Central memory CD4-positive, alpha-beta T cell (primary cell): ENCODE data around the gene NUDT21.
"Not testable (repeated sequence)": the region's sequence is repeated elsewhere in the genome, so short reads cannot be mapped to it uniquely, and the experiment has no call there.

Source experiments
- DNase-seq: peaks from one replicate; pipeline ENCODE4 v3.0.0; 2022

NUDT21 gene

DNA sequence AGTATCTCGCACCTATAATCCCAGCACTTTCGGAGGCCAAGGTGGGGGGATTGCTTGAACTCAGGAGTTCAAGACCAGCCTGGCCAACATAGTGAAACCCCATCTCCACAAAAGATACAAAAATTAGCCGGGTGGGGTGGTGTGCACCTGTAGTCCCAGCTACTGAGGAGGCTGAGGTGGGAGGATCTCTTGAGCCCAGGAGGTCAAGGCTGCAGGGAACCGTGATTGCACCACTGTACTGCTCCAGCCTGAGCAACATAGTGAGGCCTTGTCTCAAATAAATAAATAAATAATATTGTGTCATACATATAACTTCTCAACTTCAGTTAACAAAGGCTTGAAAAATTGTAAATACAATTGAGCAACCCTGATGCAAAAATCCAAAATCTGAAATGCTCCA lies 34.0 kb downstream of the NUDT21 start:
- DNase-seq = no peak

DNA sequence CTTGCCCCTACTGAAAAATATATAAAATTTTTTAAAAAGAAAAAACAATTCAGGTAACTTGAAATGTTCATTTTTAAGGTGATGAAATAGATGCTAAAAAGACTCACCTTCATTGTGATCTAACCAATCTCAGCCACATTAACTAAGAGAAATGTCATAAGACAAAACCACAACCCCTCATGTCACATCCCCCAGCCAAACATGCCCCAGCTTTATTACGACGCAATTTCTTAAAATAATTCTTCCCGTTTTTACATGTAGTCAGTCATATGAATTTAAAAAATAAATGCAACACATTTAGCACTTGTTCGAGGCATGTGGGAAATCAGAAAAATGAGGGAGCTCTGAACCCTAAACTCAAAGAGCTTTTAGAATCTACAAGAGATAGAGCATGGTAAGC lies 35.3 kb downstream of the NUDT21 start:
- DNase-seq = no peak

DNA sequence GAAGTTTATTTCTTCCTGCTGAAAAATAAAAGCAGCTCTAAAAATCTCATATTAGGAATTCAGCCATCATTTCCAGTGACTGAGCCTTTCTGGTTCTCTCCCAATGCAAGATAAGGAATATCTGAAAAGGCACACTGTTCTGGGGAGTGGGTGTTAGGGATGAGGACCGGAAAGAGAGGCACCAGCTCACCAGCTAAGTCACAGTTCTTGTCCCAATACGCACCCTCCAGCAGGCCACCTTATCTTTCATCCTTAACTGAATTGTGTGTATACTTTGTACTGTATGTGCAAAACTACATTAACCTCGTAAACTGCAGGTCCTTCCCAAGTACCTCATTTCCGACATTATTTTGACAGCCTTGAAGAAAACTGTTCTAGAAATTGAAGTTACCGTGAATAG lies 36.8 kb downstream of the NUDT21 start:
- no peak for DNase-seq

DNA sequence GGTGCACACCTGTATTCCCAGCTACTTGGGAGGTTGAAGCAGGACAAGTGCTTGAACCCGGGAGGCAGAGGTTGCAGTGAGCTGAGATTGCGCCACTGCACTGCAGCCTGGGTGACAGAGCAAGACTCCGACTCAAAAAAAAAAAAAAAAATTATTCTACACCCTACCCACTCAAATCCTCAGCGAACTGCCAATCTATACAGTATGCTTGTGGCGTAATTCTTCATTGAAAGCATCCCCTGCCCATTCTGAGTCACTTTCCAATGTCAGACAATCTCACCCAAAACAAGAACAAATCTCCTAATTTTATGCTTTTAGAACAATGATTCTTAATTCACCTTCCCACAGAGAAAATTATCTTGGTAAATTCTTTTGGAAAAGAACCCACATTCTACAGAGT lies 37.8 kb downstream of the NUDT21 start:
- no peak for DNase-seq

DNA sequence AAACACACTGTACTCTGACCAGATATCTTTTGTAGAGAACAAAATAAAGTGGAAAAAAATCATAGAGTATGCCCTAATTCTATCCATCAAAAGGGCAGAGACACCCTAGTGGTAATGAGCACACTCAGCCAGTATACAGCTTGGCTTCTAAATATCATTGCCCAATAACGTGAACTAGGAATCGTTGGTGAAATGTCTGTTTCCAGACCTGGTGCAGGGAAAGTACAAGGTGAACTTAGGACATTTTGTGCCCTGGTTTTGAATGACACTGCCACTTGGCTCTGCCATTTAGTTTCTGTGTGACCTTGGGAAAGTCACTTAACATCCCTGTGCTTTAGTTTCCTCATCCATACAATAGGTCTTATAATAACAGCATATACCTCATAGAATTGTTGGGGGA lies 39.5 kb downstream of the NUDT21 start:
- DNase-seq = no peak

DNA sequence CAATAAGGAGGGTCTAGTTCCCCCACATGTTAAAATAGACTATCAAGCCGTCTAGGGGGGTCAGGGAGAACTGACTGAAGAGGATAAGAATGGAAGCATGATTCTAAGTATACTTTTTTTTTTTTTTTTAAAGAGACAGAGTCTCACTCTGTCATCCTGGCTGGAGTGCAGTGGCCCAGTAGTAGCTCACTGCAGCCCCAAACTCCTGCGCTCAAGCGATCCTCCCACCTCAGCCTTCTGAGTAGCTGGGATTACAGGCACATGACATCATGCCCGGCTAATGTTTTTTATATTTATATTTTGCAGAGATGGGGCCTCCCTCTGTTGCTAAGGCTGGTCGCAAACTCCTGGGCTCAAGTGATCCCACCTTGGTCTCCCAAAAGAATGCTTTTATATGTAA lies 40.0 kb downstream of the NUDT21 start:
- no peak for DNase-seq

DNA sequence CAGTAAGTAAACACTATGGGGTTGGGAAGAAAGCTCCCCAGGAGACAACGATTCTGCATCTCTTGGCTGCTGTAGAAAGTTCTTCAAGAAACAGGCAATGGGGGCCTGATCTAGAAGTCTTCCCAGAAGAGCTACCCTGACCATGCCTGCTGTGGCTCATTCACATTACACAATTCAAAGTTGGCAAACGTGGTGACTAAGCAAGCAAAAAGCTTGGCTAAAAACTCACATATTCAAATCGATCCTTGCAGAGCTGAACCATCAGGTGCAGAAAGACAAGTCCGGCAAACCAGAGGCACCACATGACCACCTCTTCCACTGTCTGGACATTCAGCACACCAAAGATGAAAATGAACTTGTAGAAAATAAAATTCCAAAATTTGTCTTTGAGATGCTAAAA lies 41.9 kb downstream of the NUDT21 start:
- DNase-seq = no peak

DNA sequence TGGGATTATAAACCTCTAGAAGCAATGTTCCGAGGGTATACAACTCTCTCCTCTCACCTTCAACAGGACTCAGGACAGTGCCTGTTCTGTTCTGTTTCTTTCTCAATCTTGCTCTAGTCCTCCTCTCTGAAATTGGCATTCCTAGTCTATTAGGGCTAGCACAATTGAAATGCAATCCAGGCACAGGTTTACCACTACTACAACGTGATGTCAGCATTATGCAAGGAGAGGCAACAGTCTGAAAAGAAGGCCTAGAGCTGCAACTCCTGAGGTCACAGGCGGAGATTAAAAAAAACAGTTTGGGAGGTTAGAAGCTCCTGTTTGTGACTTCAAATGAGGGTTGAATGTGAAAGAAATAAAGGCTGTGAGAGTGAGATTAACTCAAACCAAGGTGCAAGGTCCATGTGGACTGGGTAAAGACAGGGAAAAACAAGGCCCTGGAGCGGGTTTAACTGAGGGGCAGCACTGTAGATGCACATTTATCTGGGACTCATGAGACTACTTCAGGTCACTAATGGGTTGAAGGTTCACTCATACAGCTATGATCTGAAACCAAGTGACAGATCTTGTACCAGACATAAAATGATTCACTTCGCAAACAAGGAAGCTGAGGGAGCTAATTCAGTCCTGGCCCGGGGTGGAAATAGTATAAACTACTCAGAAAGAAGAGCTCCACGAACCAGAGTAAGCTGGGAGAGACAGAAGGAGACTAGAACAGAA lies 42.6 kb downstream of the NUDT21 start:
- DNase-seq = no peak

DNA sequence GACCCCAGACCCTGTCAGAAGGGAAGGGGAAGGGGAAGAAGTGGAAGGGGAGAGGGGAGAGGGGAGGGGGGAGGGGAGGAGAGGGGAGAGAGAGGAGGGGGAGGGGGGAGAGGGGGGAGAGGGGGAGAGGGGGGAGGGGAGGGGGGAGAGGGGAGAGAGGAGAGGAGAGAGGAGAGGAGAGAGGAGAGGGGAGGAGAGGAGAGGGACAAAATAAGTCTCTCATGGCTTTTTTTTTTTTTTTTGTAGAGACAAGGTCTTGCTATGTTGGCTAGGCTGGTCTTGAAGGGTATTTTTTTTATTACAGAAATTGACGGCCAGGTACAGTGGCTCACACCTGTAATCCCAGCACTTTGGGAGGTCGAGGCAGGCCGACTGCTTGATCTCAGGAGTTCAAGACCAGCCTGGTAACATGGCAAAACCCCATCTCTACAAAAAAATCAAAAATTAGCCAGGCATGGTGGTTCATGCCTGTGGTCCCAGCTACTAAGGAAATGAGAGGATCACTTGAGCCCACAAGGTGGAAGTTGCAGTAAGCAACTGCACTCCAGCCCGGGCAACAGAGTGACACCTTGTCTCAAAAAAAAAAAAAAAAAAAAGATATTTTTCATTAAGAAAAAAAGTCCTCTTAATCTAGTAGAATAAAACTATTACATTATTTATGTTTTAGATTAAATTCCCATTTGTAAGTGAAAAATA lies 45.0 kb downstream of the NUDT21 start:
- no peak for DNase-seq

DNA sequence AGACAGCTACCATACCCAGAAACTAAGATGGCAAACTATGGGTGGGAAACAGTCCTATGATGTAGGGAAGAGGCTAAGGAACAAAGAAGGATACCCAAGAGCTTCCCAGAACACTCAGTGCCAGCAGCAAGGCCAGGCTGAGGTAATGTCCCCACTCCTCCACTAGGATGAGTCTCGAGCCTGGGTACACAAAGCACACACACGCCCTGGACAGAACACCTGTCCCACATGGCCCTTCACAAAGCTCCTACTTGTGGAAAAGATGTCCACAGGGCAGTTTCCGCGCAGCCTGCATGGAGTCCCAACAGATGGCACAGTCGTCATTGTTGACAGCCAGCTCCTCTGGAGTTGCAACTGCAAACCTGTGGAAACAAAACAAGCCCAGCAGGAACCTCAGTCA lies 49.6 kb downstream of the NUDT21 start:
- DNase-seq = no peak

DNA sequence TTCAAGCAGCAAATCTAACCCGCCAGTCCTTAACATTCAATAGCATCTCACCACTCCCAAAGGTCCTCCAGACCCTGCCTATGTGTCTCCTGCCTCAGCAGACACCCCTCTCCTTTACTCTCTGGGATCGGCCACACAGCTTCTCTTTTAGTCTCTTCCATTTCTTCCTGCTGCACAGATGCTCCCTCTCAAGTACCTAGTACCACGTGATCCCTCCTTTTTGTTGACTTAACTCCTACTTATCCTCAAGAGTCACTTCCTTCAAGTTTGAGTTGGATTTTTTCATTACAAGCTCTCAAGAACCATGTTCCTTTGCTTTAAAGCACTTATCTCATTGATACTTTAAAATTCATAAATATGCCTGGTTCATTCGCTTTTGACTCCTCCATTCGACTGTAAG lies 50.7 kb downstream of the NUDT21 start:
- no peak for DNase-seq

DNA sequence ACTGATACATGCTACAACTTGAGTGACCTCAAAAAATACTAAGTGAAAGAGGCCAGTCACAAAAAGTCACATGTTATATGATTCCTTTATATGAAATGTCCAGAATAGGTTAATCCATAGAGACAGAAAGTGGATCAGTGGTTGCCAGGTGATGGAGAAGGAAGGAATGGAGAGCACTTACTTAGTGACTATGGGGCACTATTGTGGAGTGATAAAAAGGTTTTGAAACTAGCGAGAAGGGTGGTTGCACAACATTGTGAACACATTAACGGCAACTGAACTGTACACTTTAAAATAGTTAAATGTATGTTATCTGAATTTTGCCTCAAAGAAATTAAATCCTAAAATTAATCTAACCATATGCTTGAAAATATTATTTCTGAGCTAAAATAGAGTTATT lies 51.6 kb downstream of the NUDT21 start:
- DNase-seq = no peak

DNA sequence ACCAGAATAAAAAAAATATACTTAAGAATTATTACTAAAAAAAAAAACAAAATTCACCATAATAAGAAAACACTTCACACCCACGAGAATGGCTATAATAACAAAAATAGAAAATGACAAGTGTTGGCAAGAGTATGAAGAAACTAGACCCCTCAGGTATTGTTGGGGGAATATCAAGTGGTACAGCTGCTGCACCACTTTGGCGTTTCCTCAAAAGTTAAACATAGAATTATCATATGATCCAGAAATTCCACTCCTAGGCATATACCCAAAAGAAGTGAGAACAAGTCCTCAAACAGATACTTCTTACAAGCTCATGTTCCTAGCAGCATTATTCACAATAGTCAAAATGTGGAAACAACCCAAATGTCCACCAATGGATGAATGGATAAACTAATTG lies 52.1 kb downstream of the NUDT21 start:
- no peak for DNase-seq

DNA sequence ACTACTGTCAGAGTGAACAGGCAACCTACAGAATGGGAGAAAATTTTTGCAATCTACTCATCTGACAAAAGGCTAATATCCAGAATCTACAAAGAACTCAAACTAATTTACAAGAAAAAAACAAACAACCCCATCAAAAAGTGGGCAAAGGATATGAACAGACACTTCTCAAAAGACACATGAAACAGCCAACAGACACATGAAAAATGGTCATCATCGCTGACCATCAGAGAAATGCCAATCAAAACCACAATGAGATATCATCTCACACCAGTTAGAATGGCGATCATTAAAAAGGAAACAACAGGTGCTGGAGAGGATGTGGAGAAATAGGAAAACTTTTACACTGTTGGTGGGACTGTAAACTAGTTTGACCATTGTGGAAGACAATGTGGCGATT lies 54.4 kb downstream of the NUDT21 start:
- DNase-seq = not testable (repeated sequence)

DNA sequence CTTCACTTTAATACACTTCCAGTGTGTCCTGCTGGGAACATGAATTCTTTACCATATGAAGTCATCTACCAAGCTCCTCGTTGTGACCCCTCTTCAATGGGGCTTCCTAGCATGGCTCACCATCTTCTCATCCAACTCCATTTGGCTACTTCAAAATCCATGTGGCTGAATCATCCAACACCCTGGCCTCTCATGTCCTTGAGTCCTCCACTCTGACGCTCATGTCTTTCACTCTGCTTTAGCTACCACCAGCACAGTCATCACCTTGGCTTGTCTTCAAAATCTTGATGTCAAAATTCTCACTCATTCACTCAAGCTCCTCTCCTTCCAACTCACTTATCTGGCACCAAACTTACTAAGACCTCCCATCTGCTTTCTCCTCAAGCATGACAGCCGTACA lies 61.6 kb downstream of the NUDT21 start:
- DNase-seq = no peak

DNA sequence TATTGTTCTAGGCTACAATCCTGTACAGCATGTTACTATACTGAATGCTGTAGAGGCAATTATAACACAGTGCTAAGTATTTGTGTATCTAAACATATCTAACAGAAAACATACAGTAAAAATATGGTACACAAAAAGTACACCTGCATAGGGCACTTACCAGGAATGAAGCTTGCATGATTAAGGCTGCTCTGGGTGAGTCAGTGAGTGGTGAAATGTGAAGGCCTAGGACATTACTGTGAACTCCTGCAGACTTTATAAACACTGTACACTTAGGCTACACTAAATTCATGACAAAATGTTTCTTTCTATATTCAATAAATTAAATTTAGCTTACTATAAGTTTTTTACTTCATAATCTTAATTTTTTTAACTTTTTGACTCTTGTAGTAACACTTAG lies 62.9 kb downstream of the NUDT21 start:
- no peak for DNase-seq

DNA sequence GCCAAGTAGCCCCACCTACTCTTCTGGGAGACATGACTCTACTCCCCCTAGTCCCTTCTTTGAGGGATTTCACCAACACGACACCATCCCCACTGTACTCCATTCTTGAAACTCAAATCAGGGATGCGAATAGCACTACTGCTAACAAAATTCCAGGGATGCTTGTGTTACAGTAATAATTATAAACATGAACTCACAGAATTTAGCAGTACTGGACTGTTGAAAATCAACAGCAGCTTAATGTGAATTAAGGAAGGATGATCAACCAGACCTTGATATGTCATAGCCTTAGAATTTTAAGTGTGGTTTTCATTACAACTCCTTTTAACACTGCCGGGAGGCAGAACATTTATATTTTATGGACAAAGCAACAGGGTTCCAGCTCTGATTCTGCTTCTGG lies 63.7 kb downstream of the NUDT21 start:
- DNase-seq = no peak

DNA sequence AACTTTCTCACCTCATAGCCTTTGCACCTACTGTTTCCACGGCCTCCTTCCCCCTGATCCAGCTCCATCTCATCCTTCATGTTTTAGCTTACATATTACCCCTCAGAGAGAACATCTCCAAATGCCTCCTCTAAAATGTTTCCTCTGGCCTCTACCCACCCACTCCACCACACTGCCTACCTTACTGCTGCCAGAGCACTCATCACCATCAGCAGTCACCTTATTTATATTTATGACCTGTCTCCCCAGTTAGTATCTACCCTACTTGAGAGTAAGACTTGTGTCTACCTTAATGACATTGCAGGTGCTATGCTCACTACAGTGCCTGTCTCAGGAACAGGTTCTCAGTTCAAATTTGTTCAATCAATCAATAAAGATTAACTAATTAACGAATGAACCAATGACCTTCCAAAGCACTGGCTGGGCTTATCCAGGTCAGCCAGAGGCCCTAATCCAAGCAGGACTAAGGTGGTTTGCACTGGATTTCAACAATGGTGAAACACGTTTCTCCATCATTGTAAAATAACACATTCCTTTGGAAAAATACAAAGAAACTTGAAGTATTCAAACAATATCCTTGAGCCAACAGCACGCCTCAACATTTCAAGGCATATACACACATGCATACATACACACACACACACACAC lies 66.9 kb downstream of the NUDT21 start:
- no peak for DNase-seq

DNA sequence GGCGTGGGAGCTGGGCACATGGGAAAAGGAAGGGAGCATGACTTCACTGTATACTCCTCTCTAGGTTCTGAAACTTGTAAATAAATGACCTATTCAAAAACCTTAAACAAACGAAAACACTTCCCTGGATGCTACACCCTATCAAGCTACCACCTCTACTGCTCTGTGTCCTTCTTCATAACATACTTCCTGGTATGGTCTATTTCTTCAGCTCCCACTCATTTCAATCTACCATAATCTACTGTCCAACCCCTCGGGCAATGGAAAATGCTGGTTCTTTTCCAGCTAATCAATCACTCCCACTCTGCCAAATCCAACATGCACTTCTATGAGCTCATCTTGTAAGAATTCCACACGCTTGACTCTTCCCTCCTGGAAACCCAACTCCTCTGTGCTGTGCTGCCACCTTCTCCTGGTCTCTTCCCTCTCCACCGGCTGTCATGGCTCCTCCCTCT lies 68.2 kb downstream of the NUDT21 start:
- DNase-seq = no peak

DNA sequence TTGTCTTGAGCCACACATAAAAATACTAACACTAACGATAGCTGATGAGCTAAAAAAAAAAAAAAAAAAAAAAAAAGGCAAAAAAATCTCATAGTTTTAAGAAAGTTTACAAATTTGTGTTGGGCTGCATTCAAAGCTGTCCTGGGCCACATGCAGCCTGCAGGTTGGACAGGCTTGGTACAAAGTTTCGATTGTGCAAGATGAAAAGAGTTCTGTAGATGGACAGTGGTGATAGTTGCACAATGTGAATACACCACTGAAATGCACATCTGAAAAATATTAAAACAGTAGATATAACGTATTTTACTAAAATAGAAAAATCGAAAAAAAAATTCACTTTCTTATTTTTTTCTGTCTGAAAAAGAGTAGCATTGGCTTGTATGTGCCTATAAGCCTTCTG lies 68.7 kb downstream of the NUDT21 start:
- DNase-seq = no peak

DNA sequence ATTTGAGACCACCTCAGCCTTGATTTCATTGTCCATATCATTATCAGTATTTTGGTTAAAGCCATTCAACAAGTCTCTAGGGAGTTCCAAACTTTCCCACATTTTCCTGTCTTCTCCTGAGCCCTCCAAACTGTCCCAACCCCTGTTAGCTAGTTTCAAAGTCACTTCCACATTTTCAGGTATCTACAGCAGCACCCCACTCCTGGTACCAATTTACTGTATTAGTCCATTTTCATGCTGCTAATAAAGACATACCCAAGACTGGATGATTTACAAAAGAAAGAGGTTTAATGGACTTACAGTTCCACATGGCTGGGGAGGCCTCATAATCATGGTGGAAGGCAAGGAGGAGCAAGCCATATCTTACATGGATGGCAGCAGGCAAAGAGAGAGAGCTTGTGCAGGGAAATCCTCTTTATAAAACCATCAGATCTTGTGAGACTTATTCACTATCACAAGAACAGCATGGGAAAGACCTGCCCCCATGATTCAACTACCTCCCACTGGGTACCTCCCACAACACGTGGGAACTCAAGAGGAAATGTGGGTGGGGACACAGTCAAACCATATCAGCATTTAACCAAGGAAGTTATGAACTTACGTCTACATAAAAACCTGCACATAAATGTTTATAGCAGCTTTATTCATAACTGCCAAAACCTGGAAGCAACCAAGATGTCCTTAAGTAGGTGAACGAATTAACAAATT lies 70.2 kb downstream of the NUDT21 start:
- DNase-seq = not testable (repeated sequence)
